Islet of Langerhans (tissue), 1 donor: ENCODE results near the gene MARVELD1.

ENCODE experiments used
- FAIRE-seq: peaks from one replicate; lab custom pipeline; 2011; peaks lifted over from hg19 to GRCh38; lab: Jason Lieb, UNC

The MARVELD1 gene

DNA sequence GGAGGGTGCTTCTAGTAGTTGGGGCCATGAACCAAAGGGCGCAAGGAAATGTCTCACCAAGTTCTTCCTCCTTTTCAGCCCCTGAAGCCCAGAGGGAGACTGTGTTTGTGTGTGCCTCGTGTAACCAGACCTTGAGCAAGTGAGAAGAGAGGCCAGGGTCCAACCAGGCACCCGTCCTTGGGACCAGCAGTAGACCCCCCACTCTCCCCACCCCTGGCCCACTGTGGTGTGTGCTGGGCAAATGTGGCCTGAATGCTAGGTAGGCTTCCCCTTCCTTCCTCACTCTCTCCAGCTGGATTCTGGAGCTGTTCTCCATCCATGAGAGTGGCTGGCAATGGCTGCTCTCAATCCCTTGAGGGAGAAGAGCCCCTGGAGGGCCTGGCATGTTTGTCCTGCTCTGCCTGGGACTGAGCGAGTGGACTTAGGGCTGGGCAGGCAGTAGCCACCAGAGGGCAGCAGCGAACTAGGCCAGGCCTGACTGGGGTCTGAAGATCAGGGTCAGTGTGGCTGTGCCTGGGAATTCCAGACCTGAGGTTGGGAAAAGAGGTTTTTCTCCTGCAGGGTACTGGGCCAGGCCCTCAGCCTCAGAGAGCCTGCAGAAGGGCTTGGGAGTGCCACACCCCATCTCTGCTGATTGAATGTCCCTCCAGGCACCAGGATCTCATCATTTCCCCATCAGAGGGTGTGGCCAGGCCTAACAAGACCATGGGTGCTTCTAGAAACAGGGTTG, 45.8 kb downstream of the MARVELD1 start:
- FAIRE-seq: no peak

GRCh38 chr10:97759946-97760345, 46.4 kb downstream of the MARVELD1 start:
- FAIRE-seq: no peak

GRCh38 chr10:97760461-97761257, 47.1 kb downstream of the MARVELD1 start:
- FAIRE-seq: no peak

- no peak for FAIRE-seq
Measured at GRCh38 chr10:97761331-97761865, 47.9 kb downstream of the MARVELD1 start.

DNA sequence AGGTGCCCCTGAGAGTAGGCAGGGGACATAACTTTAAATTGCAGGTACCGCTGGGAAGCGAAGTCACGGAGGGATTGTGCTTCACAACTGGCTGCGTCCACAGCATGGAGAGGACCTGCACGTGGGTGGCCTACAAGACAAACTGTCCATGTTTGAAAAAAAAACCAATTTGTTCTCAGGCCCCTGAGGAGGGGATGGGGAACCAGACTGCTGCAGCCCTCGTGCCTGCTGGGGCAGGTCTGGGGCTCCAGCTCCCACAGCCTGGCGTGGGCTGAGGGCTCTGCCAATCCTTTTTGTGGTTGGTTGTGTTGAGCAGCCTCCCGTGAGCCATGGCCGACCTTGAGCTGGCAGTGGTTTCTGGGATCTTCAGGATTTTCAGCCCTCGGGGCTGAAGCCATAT, 48.5 kb downstream of the MARVELD1 start:
- no peak for FAIRE-seq

DNA sequence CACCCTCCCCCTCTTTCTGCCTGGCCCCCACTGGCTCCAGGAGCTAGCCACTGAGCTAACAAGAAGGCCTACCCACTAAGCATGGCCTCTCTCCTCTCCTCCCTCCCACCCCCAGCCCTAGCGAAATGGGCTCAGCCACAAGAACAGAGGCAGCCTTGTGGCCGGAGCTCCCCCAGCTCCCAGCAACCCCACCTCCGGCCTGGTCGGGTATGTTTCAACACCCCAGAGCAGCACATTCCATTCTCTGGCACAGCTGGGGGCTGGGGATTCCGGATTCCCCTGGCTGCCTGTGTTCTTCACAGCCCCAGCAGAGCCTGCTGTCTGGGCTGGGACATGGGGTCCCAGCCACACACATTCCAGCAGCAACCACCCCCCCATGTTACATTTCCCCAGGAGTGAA, 49.3 kb downstream of the MARVELD1 start:
- FAIRE-seq: no peak

- FAIRE-seq: no peak
Measured at GRCh38 chr10:97763411-97763810, 49.9 kb downstream of the MARVELD1 start.

DNA sequence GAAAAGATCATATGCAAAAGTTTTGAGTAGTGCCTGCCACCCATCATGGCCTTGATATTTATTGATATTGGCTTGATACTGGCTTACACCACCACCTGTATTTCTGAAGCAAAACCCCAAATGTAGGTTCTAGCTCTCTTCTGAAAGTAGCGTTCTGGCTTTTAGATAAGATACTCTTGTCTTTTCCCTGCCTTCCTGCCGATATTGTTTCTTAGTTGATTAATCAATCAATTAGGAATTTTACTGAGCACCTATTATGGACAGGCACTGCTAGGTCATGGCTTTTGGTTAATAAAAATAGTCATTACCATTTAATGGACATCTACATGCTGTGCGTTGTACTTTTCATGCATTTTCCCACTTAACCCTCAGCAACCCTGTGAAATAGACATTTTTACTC, 50.4 kb downstream of the MARVELD1 start:
- FAIRE-seq: no peak

GRCh38 chr10:97764519-97764931, 51.0 kb downstream of the MARVELD1 start:
- no peak for FAIRE-seq

DNA sequence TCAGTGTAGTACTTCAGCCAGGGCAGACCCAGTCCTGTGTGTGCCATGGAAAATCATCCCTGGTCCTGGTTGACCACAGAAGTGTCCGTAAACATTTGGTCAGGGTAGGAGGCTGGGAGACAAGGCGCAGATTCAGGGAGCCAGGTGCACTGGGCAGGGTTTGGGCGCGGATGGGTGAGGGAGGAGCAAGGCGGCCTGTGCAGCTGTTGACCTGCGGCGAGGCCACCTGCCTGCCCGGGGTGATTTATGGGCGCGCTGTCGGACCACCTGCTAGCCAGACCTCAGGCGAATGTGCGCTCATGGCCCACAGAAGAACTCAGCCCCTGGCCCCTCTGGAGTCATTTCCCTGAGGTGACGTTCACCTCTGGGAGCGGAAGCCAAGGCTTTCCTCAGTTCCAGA, 51.7 kb downstream of the MARVELD1 start:
- FAIRE-seq: no peak

DNA sequence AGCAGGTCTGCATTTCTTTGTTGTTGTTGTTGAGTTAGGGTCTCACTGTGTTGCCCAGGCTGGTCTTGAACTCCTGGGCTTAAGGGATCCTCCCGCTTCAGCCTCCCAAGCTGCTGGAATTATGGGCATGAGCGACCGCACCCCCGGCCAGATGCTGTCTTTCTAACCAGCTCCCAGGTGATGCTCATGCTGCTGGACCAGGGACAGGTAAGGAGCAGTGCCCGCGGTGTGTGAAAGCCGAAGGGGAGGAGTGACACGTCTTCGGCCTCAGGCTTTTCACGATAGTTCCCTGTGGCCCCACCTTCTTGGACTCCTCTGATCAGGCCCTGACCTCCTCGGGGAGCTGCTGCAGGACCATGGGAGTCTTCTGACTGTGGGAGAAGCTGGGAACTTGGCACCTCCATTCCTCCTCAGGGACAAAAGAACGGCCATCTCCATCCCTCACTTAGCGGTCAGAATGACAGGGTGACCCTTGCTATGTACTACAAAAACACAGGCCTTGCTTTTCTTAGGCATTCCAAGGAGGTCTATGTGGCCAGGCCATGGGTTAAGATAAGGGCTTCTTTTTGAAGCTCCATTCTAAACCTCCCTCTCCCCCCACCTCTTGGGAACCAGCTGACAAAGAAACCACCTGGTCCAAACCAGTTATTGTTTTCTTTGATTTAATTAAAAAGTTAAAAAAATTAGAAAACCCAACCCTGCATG, 52.7 kb downstream of the MARVELD1 start:
- FAIRE-seq: no peak

- no peak for FAIRE-seq
Measured at GRCh38 chr10:97766996-97767924, 53.7 kb downstream of the MARVELD1 start.
